Brain microvascular endothelial cell (primary cell): ENCODE data around the gene RAD54L.

Experiments
- DNase-seq: peaks from one replicate; pipeline ENCODE4 v3.0.0-alpha.2; 2020
- H3K27ac ChIP-seq: fragments of 250-450 bp; sonication (Bioruptor Pico); 2 replicates; pipeline ENCODE4 v1.5.1; 2020; ENCODE audit warnings: mild to moderate bottlenecking, moderate library complexity
- H3K27me3 ChIP-seq: fragments of 250-450 bp; sonication (Bioruptor Pico); replicated peaks from 2 replicates; pipeline ENCODE4 v1.5.1; 2020; ENCODE audit warnings: mild to moderate bottlenecking
- H3K36me3 ChIP-seq: fragments of 250-450 bp; sonication (Bioruptor Pico); replicated peaks from 2 replicates; pipeline ENCODE4 v1.5.1; 2020; ENCODE audit warnings: mild to moderate bottlenecking
- H3K4me3 ChIP-seq: 2 replicates; pipeline ENCODE4 v1.5.1; 2011; ENCODE audit warnings: low read depth, mild to moderate bottlenecking, control low read depth, low read length, moderate library complexity
- in situ Hi-C: cut with HindIII; loops from 2 replicates; pipeline ENCODE4 v1.10.0; 2017; ENCODE audit warnings: low sequenced_read_pairs, low pct_ligation_motif_present
- TF ChIP-seq, protein P1 (sequence below): IDR thresholded peaks from 2 replicates; pipeline ENCODE4 v1.5.1; 2011; ENCODE audit warnings: low read depth, mild to moderate bottlenecking, moderate library complexity, low read length, control low read depth, inconsistent platforms; ENCODE audit errors: missing control alignments

Gene RAD54L

DNA sequence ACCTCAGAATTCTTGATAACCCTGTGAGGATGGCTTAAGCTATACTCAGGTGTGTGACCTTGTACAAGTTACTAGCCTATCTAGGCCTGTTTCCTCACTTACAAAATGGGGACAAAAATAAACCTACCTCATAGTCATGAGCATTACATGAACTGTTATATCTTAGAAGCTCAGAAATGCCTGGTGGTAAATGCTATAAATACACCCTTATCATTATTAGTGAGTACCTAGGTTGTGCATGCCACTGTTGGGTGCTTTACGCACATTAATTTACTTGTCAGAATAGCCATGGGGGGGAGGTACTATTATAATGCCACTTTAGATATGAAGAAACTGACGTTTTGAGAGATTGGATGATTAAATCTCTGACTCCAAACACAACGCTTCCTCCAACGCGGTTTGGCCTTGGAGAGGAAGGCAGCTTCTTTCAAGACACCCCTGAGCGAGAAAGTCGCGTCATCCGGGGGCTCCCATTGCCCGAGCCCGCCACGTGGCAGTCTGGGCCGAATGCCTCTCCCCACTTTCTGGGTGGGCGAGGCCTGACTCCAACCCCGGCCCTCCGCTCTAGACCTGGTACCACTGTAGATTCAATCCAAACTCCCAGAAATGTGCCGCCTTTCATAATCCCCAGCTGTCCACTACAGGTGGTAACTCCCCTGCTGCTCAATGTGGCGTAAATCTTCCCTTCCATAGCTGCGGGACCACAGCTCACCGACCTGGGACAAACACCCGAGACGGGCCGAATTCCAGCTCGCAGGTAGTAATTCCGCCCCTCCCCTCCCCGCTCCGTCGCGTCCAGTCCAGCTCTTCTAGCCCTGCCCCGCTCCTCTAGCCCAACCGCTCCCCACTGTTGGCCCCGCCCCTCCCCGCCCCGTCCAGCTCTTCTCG is 771 bp upstream of the RAD54L start:
- H3K36me3 ChIP-seq = no peaks in the 10 kb centered on the region
- peak overlapping the region; percentile 74 for H3K27ac ChIP-seq
- TF ChIP-seq, protein P1, sequence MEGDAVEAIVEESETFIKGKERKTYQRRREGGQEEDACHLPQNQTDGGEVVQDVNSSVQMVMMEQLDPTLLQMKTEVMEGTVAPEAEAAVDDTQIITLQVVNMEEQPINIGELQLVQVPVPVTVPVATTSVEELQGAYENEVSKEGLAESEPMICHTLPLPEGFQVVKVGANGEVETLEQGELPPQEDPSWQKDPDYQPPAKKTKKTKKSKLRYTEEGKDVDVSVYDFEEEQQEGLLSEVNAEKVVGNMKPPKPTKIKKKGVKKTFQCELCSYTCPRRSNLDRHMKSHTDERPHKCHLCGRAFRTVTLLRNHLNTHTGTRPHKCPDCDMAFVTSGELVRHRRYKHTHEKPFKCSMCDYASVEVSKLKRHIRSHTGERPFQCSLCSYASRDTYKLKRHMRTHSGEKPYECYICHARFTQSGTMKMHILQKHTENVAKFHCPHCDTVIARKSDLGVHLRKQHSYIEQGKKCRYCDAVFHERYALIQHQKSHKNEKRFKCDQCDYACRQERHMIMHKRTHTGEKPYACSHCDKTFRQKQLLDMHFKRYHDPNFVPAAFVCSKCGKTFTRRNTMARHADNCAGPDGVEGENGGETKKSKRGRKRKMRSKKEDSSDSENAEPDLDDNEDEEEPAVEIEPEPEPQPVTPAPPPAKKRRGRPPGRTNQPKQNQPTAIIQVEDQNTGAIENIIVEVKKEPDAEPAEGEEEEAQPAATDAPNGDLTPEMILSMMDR = no peak
- H3K4me3 ChIP-seq = peak overlapping the region; percentile 82
- in situ Hi-C loops = no loop called here
- DNase-seq = peak; percentile 53
- no peaks in the 10 kb centered on the region for H3K27me3 ChIP-seq

DNA sequence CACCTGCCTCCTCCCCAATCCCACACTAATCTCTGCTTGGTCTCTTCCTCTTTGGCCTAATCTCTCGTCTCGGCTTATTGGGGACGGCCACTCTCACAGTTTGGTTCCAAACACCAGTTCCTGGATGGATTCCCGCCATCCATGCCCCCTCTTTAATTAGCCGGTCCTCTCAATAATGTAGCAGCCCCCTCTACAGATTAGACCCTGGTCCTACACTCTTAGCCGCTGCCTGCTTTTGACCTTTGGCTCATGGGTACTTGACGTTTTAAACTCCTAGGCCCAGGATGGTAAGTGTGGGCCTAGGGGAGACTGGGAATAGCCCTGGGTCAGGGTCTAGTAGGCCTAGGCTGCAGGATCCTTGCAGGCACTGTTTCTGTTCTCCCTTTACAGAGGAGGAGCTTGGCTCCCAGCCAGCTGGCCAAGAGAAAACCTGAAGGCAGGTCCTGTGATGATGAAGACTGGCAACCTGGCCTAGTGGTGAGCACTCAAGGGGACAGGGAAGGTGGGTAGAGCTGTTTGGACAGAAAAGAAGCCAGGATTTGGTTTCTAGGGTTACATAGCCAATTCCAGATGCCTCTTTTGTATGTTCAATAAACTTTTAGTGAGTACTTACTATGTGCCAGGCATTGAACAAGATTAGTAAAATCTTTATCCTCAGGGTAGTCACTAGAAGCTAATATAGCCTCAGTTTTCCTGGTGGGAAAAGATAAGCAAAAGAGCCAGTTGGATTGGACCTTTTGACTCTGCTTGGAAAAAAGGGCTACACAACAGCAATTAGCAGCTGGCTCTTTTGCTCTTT is 758 bp downstream of the RAD54L start:
- H3K36me3 ChIP-seq = no peaks in the 10 kb centered on the region
- no peak for DNase-seq
- TF ChIP-seq, protein P1 = peak; percentile 17
- H3K27me3 ChIP-seq = no peaks in the 10 kb centered on the region
- in situ Hi-C loops = no loop called here
- H3K27ac ChIP-seq = no peak overlapping the region
- peak overlapping the region; percentile 86 for H3K4me3 ChIP-seq

DNA sequence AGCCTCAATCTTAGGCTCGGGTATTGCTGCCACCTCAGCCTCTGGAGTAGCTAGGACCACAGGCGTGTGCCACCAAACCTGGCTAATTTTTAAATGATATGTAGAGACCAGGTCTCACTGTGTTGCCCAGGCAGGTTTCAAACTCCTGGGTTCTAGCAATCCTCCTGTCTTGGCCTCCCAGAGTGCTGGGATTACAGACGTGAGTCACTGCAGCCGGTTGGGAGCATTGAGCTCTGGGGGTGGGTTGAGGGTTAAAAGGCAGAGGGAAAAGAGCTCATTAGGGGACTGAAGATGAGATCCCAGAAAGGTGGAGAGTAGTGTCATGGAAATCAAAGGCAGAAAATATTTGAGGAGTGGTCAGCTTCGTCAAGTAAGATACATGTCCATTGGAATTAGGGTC is 7.1 kb downstream of the RAD54L start:
- no peaks in the 10 kb centered on the region for H3K36me3 ChIP-seq
- no peak for DNase-seq
- no peak overlapping the region for H3K4me3 ChIP-seq
- no peak overlapping the region for H3K27ac ChIP-seq
- in situ Hi-C loops = no loop called here
- no peaks in the 10 kb centered on the region for H3K27me3 ChIP-seq
- TF ChIP-seq, protein P1 = no peak

DNA sequence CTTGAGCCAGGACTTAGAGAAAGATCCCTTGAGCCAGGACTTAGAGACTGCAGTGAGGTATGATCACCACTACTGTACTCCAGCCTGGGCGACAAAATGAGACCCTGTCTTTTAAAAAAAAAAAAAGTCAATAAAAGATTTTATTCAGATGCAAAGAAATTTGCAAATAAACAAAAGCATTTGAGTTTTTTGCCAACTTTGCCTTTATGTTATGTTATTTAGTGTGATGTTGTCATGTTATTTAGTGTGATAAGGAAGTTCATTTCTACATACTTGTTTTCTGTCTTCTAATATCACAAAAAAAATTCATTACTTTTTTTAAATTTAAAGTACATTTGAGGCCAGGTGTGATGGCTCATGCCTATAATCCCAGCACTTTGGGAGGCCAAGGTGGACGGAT is 9.0 kb downstream of the RAD54L start:
- Histone ChIP-seq H3K27ac (no peak overlapping the region), H3K27me3 (no peaks in the 10 kb centered on the region), H3K4me3 (no peak overlapping the region), H3K36me3 (no peaks in the 10 kb centered on the region)
- in situ Hi-C loops = no loop called here
- TF ChIP-seq, protein P1 = no peak
- DNase-seq = no peak

DNA sequence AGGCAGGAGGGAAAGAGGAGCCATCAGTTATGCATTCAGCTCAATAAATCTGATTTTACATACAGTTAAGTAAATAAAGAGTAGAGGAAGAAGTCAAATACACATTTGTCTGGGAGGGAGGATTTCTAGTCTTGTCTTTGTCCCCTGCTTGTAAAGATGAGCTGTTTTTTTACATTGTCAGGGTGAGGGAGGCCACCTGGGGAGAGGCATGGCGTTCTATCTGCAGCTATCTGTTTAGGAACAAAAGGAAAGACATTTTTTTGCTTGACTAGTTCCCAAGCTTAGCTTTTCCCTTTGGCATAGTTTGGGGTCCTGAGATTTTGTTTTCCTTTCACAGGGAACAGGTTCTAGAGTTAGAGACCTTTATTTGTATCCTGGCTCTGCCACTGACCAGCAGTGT is 14.9 kb downstream of the RAD54L start:
- TF ChIP-seq, protein P1 = no peak
- in situ Hi-C loops = no loop called here

More for the DNA sequence above, 14.9 kb downstream of the RAD54L start:
- DNase-seq = no peak
- Histone ChIP-seq H3K36me3 (no peaks in the 10 kb centered on the region), H3K27ac (no peak overlapping the region), H3K27me3 (no peaks in the 10 kb centered on the region), H3K4me3 (no peak overlapping the region)
